ENCODE results near the gene PYCARD. TPM values are rescaled to one million over a fixed set of nuclear protein-coding genes. Genes with fewer than 3 reads are reported as not detected.

PYCARD gene
- polyA plus RNA-seq (2012; ENCODE audit: insufficient read length, low read depth): 10.7 TPM

GRCh38 chr16:31202414-31203375 is at the start of gene PYCARD:
Gene PYCARD (minus strand): TSS chr16:31202760. CDS start chr16:31202690, 70 bp downstream.
- TF ChIP-seq FOXP2 (optimal IDR thresholded peaks at IDR 0.05; ENCODE audit: borderline replicate concordance, extremely low read depth, extremely low read length, insufficient read depth) (no peak), TAF1 (IDR thresholded peaks at IDR 0.05; ENCODE audit: borderline replicate concordance, insufficient read depth, low read length) (no peak), SIN3A (IDR thresholded peaks at IDR 0.05; ENCODE audit: borderline replicate concordance, insufficient read depth, low read length) (no peak), POLR2AphosphoS5 (IDR thresholded peaks at IDR 0.05; ENCODE audit: low read depth, low read length) (no peak), REST (IDR thresholded peaks at IDR 0.05; ENCODE audit: insufficient read depth in 1 of 2, low read depth in 2 of 2, low read length in 2 of 2) (no peak)

- TF ChIP-seq REST (IDR thresholded peaks at IDR 0.05; ENCODE audit: insufficient read depth in 1 of 2, low read depth in 2 of 2, low read length in 2 of 2): no peak
- no peak for TF ChIP-seq POLR2AphosphoS5 (IDR thresholded peaks at IDR 0.05; ENCODE audit: low read depth, low read length)
- no peak for TF ChIP-seq TAF1 (IDR thresholded peaks at IDR 0.05; ENCODE audit: borderline replicate concordance, insufficient read depth, low read length)
- TF ChIP-seq FOXP2 (optimal IDR thresholded peaks at IDR 0.05; ENCODE audit: borderline replicate concordance, extremely low read depth, extremely low read length, insufficient read depth): no peak
- no peak for TF ChIP-seq SIN3A (IDR thresholded peaks at IDR 0.05; ENCODE audit: borderline replicate concordance, insufficient read depth, low read length)
Measured at GRCh38 chr16:31251435-31251834, 48.9 kb upstream of the PYCARD start.

GRCh38 chr16:31250782-31251384 is 48.3 kb upstream of the PYCARD start:
- TF ChIP-seq TAF1 (IDR thresholded peaks at IDR 0.05; ENCODE audit: borderline replicate concordance, insufficient read depth, low read length) (no peak), SIN3A (IDR thresholded peaks at IDR 0.05; ENCODE audit: borderline replicate concordance, insufficient read depth, low read length) (no peak), FOXP2 (optimal IDR thresholded peaks at IDR 0.05; ENCODE audit: borderline replicate concordance, extremely low read depth, extremely low read length, insufficient read depth) (no peak), REST (IDR thresholded peaks at IDR 0.05; ENCODE audit: insufficient read depth in 1 of 2, low read depth in 2 of 2, low read length in 2 of 2) (no peak), POLR2AphosphoS5 (IDR thresholded peaks at IDR 0.05; ENCODE audit: low read depth, low read length) (no peak)

- TF ChIP-seq FOXP2 (optimal IDR thresholded peaks at IDR 0.05; ENCODE audit: borderline replicate concordance, extremely low read depth, extremely low read length, insufficient read depth) (no peak), SIN3A (IDR thresholded peaks at IDR 0.05; ENCODE audit: borderline replicate concordance, insufficient read depth, low read length) (no peak), TAF1 (IDR thresholded peaks at IDR 0.05; ENCODE audit: borderline replicate concordance, insufficient read depth, low read length) (no peak), POLR2AphosphoS5 (IDR thresholded peaks at IDR 0.05; ENCODE audit: low read depth, low read length) (no peak)
Measured at GRCh38 chr16:31248344-31248743, 45.8 kb upstream of the PYCARD start.

GRCh38 chr16:31246296-31246695 is 43.7 kb upstream of the PYCARD start:
- TF ChIP-seq FOXP2 (optimal IDR thresholded peaks at IDR 0.05; ENCODE audit: borderline replicate concordance, extremely low read depth, extremely low read length, insufficient read depth) (no peak), SIN3A (IDR thresholded peaks at IDR 0.05; ENCODE audit: borderline replicate concordance, insufficient read depth, low read length) (no peak), TAF1 (IDR thresholded peaks at IDR 0.05; ENCODE audit: borderline replicate concordance, insufficient read depth, low read length) (no peak), REST (IDR thresholded peaks at IDR 0.05; ENCODE audit: insufficient read depth in 1 of 2, low read depth in 2 of 2, low read length in 2 of 2) (no peak), POLR2AphosphoS5 (IDR thresholded peaks at IDR 0.05; ENCODE audit: low read depth, low read length) (no peak)
